RWPE1 (cell line): Measurements from ENCODE around the gene DUSP7.

ENCODE experiments used
- CTCF ChIA-PET: fragments of 350-600 bp; sonication (Branson Sonifier 250); formaldehyde crosslinking; extraction: SDS; loops from one replicate; lab custom pipeline; 2021; lab: Yijun Ruan, JAX
- POLR2A ChIA-PET: fragments of 400-600 bp; formaldehyde crosslinking; extraction: SDS; loops from one replicate; lab custom pipeline; 2020; ENCODE audit warnings: antibody characterized with exemption; ENCODE audit not compliant: low non-redundant PET; lab: Yijun Ruan, JAX
- DNase-seq: peaks from one replicate; pipeline ENCODE4 v3.0.0; 2012; ENCODE audit warnings: low spot score
- H3K27ac ChIP-seq: fragments of 450-650 bp; 2 replicates; pipeline ENCODE4 v1.5.1; 2017
- TF ChIP-seq, protein P1 (sequence below): fragments of 450-650 bp; conservative IDR thresholded peaks from 2 replicates; pipeline ENCODE4 v1.5.1; 2017; ENCODE audit warnings: low read depth, mild to moderate bottlenecking

The DUSP7 gene

GRCh38 chr3:52057812-52058495, 1.6 kb upstream of the DUSP7 start:
- TF ChIP-seq, protein P1, sequence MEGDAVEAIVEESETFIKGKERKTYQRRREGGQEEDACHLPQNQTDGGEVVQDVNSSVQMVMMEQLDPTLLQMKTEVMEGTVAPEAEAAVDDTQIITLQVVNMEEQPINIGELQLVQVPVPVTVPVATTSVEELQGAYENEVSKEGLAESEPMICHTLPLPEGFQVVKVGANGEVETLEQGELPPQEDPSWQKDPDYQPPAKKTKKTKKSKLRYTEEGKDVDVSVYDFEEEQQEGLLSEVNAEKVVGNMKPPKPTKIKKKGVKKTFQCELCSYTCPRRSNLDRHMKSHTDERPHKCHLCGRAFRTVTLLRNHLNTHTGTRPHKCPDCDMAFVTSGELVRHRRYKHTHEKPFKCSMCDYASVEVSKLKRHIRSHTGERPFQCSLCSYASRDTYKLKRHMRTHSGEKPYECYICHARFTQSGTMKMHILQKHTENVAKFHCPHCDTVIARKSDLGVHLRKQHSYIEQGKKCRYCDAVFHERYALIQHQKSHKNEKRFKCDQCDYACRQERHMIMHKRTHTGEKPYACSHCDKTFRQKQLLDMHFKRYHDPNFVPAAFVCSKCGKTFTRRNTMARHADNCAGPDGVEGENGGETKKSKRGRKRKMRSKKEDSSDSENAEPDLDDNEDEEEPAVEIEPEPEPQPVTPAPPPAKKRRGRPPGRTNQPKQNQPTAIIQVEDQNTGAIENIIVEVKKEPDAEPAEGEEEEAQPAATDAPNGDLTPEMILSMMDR, result no peak
- ChIA-PET POLR2A (interaction anchor here (2.1 kb wide), 1 partner anchor 12 kb away, joined by 12 read pairs; no protein-coding TSS in a partner anchor), CTCF (interaction anchor here (0.6 to 1.2 kb wide), 4 partner anchors 57 to 115 kb away, joined by 3 read pairs; no protein-coding TSS in a partner anchor)
- peak overlapping the region; percentile 100 for H3K27ac ChIP-seq
- DNase-seq, result no peak

DNA sequence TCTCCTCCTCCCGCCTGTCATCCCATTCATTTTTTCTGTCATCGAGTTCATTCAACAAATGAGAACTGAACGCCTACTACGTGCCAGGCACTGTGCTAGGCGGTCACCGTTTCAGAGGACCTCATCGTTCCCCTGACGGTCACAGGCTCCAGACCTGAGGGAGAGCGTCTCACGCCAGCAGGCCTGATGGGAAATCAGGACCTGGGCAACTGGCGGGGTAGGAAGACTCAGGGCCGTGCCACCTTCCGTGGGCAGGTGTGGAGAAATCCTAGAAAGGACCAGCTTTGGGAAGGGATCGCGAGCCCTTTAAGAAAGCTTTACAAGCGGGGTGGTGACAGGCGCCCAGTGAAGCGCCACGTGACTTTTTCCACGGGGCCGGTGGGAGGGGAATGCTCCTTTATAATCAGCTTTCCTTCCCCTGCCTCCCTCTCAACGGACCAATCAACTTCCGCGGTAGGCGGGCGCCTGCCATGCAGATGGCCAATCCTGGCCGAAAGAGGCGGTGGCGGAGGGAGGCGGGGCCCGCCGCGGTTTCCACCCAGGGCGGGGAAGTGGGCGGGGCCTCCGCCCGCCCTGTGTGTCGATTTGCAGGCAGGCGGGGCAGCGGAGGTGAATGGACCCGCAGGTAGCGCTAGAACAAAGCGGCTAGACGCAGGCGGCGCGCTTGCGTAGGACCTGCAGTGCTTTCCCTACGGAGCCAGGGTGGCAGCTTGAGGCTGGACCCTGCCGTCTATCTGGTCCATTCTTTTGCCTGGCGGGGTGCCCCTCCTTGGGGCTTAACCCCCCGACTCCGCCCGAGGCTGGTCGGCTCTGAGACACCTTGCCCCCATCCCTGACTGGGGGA, 819 bp upstream of the DUSP7 start:
- peak overlapping the region; percentile 100 for H3K27ac ChIP-seq
- CTCF ChIA-PET, result interaction anchor here (0.6 to 1.2 kb wide), 4 partner anchors 56 to 115 kb away, joined by 3 read pairs; no protein-coding TSS in a partner anchor
- POLR2A ChIA-PET, result interaction anchor here (0.6 to 2.1 kb wide), 5 partner anchors 11 to 124 kb away, joined by 3 to 12 read pairs (median 3); no protein-coding TSS in a partner anchor
- peak; percentile 96 for DNase-seq
- TF ChIP-seq, protein P1, result no peak

DNA sequence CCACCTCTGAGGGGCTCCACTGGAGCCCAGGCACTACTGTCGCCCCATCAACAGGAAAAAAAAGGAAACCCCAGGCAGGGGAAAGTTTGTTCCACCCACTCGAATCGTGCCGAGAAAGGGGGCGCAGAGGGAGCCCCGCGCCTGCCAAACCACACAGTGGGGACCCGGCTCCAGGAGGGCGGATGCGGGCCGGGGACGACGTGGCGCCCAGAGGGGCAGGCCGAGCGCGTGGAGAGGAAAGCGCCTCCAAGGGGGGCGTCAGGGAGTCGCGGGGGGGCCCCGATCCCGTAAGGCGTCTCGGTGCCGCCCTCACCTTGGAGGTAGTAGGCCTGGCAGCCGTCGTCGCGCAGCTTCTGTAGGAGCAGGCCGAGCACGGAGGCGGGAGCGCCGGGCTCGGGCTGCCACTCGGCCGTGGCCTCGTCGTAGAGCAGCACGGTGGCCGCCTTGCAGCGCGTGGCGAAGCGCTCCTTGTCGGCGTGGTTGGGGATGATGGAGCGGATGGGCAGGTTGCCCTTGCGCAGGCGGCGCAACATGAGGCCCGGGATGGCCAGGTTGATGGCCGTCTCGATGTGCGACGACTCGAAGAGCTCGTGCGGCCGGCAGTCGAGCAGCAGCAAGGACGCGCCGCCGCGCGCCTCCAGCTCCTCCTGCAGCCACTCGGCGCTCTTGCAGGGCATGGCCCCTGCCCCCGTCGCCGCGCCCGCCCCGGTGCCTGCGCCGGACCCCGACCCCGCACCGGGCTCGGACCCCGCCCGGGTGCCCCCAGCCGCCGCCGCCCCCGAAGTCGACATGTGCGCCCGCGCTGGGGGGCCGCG, 627 bp downstream of the DUSP7 start:
- H3K27ac ChIP-seq, result peak overlapping the region; percentile 100
- POLR2A ChIA-PET, result interaction anchor here (0.5 to 2.1 kb wide), 5 partner anchors 9 to 49 kb away, joined by 3 to 12 read pairs (median 3); no protein-coding TSS in a partner anchor

DNA sequence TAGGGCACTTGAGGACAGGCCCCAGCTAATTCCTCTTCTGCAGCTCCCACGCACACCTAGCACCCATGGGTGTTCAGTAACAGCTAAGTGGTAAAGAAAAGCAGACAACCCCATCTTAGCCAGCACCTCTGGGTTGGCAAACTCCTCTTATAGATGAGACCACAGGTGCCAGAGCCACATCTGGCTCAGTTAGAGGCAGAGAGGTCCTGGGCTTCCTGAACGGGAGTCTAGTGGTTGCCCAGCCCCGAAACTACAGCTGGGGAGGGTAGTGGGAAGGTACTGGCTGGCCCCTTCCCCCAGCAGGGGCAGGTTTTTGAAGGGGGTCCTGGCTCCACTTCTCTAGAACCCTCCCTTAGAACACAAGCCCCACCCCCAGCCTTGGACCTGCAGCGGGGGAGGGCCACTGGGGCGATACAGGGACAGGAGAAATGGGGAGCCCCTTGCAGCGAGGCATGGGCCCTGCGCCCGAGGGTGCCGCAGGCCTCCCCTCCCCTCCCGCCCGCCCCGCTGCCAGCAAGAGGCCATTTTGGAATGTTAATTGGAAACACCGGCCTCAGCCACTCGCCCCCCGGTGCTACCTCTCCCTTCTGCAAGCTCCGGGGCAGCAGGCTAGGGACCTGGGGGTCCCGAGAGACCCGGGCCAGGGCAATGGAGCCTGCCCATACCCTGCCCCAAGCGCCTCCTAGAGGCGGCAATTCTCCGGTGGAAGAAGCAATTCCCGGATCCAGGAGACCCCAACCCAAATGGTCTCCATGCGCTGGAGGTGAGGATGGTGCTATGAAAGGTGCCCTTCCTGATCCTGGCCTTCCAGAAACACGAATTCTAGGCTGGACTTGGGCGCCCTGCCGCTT, 1.5 kb downstream of the DUSP7 start:
- POLR2A ChIA-PET, result interaction anchor here (1.1 kb wide), 1 partner anchor 17 kb away, joined by 3 read pairs; no protein-coding TSS in a partner anchor
- peak overlapping the region; percentile 100 for H3K27ac ChIP-seq
- CTCF ChIA-PET, result interaction anchor here (0.6 to 0.7 kb wide), 2 partner anchors 11 to 61 kb away, joined by 3 read pairs; no protein-coding TSS in a partner anchor
- no peak for DNase-seq
- TF ChIP-seq, protein P1, result peak; percentile 34

More for the DNA sequence above, 627 bp downstream of the DUSP7 start:
- no peak for DNase-seq
- CTCF ChIA-PET, result interaction anchor here (0.6 to 1.0 kb wide), 2 partner anchors 55 to 63 kb away, joined by 3 read pairs; no protein-coding TSS in a partner anchor
- TF ChIP-seq, protein P1, result no peak
